ELF-1 (cell line): Measurements from ENCODE around the gene TGFBI.

Source experiments
- DNase-seq: peaks from one replicate; pipeline ENCODE4 v3.0.0-alpha.2; 2016; ENCODE audit warnings: low read depth, low spot score

TGFBI gene

GRCh38 chr5:136028782-136029742 is at the start of gene TGFBI:
TSS of gene TGFBI (plus strand) at chr5:136028988. CDS start at chr5:136029056, 68 bp downstream.
- peak; percentile 74 for DNase-seq

DNA sequence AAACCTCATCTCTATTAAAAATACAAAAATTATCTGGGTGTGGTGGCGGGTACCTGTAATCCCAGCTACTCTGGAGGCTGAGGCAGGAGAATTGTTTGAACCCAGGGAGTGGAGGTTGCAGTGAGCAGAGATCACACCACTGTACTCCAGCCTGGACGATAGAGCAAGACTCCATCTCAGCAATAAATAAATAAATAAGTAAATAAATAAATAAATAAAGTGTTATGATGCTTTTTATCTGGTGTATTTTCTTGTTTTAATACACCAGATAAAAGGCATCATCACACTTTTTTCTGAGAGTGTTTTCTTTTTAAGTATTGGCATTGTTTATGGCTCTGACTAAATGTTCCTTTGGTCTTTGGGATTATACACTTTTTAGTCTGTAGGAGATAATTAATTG is 49.8 kb upstream of the TGFBI start:
- DNase-seq, result no peak

DNA sequence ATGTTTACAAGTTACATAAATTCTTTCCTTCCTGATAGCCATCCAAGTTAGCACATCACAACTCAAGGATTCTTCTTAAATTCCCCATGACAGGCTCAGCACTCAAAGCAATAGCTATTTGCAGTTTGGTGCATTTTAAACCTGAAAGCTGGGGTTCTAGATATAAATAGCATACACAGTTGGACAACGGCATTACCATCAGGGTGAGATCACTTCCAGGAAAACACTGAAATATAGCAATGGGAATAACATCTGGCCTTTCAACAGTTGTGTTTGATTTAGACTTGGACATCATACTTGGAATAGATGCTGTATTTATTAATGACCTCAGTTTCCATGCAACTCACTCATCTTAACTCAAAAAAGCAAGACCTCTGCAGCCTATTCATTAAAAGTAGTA is 49.3 kb upstream of the TGFBI start:
- no peak for DNase-seq

DNA sequence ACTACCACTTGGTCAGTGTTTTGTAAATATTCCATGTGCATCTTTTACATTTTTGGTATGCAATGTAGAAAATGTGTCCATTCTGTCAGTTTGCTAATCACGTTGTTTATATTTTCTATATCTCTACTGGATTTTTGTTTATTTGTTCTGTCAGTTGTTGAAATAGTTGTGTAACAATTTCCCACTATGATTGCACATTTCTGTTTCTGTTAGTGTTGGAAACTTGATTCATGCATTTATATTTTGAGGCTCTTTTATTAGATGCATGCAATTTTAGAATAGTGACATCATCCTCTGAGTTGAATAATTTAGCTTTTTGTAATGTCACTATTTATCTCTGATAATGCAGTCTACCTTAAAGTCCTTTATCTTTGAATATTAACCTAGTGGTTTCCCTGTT is 48.2 kb upstream of the TGFBI start:
- no peak for DNase-seq

GRCh38 chr5:135985951-135986350 is 42.8 kb upstream of the TGFBI start:
- DNase-seq, result no peak

GRCh38 chr5:135986401-135986800 is 42.4 kb upstream of the TGFBI start:
- DNase-seq, result no peak

DNA sequence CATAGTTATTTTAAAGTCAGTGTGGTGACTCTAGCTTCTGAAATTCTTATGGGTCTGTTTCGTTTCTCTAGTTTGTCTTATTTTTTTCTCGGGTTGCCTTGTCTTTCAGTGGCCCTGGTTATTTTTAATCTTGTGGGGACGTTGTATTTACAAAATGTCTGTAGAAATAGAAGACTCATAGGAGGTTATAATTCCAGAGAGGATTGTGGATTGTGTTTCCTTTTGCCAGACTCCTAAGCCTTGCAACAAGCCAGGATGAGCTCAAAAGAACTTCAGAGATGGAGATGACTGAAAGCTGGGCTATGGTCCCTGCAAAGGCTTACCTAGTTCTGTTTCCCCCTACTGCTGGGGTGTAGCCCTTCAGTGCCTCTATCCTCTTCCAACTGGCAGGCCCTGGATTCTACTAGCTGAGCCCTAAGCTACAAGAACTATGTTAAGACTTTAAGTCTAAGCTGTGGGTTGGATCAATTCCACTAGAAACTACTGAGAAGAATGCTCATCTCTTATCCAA is 41.8 kb upstream of the TGFBI start:
- no peak for DNase-seq

- no peak for DNase-seq
Measured at GRCh38 chr5:135988546-135988945, 40.2 kb upstream of the TGFBI start.

GRCh38 chr5:135989686-135990085 is 39.1 kb upstream of the TGFBI start:
- DNase-seq, result no peak

- no peak for DNase-seq
Measured at GRCh38 chr5:135990528-135991255, 38.1 kb upstream of the TGFBI start.

- DNase-seq, result no peak
Measured at GRCh38 chr5:135991429-135991828, 37.4 kb upstream of the TGFBI start.

GRCh38 chr5:135993335-135993879 is 35.4 kb upstream of the TGFBI start:
- no peak for DNase-seq

- no peak for DNase-seq
Measured at GRCh38 chr5:135993880-135994636, 34.7 kb upstream of the TGFBI start.

DNA sequence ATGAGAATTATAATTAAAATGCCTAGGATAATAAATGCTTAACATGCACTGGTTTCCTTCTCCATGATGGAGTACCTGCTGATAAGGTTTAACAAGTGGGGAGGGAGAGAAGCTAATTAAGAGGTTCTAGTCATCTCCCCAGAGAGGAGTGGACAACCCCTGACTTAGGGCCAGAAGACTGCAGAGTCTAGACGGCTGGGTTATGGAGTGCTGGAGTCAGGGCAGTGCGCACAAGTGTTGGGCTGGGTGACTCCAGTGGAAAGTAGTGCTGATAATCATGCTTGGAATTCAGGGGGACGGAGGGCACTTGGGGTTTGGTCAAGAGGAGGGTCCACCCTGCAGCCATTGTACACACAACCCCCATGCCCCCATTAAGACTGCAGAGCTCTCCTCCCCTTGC is 32.8 kb upstream of the TGFBI start:
- no peak for DNase-seq

GRCh38 chr5:135996611-135997010 is 32.2 kb upstream of the TGFBI start:
- no peak for DNase-seq

GRCh38 chr5:135997673-135998335 is 31.0 kb upstream of the TGFBI start:
- no peak for DNase-seq

GRCh38 chr5:135998889-135999288 is 29.9 kb upstream of the TGFBI start:
- DNase-seq, result no peak

- DNase-seq, result peak; percentile 47
Measured at GRCh38 chr5:135999406-136000139, 29.2 kb upstream of the TGFBI start.

DNA sequence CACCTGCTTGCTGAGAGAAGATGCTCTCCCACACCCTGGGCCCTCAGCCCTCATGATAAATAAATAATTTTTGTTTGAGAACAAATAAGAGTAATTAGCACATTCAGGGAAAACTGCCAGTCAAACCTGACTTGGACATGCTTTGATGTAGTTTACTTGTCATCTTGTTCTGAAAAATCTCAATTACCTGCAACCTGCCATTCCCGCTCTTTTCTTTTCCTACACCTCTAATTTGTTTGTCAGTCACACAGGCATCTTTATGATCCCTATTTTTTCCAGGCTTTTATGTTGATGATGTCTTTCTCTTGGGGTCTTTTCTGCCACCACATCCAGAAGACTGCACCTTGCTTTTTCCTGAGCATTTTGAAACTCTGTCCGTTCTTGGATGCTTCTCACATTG is 28.6 kb upstream of the TGFBI start:
- DNase-seq, result no peak

GRCh38 chr5:136000932-136001331 is 27.9 kb upstream of the TGFBI start:
- no peak for DNase-seq
